ENCODE data around the gene IFI27L2. TPM values are rescaled to one million over a fixed set of nuclear protein-coding genes. Genes with fewer than 3 reads are reported as not detected.

Gene IFI27L2
- total RNA-seq, 4 donors from 2014 or later: 7.8 to 97.8 (median 23.1) TPM

DNA sequence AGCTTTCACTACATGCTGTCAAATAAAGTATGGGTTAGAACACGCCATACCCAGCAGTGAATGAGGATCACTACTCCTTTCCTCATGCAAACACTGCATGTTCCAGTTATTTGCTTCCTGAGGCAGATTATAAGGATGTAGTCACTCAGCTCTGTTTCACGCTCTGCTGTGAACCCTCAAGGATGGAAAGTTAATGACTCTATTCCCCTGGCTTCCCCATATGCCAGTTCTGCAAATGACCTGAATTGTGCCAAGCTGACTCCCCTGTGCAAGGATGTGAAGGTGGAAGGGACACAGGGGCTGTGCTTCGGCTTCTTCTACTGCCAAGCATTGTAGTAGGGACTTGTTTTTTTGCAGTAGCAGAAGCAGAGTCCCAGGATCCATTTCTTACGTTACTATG is 41.5 kb downstream of the IFI27L2 start:
- Histone ChIP-seq H3K4me3 (replicated peaks in 1 of 3) (no peak overlapping the region), H3K27me3 (no peaks in the 10 kb centered on the region), H3K36me3 (no peaks in the 10 kb centered on the region), H3K4me1 (no peaks in the 10 kb centered on the region), H3K27ac (no peak overlapping the region), H3K9me3 (no peaks in the 10 kb centered on the region)
- intact Hi-C loops (cut with DNase I): no loop called here
- no peak for DNase-seq
- 96 to 100% methylated on average over 4 of the region's 4 CpGs for WGBS, 2 donors
- TF ChIP-seq, protein P1, sequence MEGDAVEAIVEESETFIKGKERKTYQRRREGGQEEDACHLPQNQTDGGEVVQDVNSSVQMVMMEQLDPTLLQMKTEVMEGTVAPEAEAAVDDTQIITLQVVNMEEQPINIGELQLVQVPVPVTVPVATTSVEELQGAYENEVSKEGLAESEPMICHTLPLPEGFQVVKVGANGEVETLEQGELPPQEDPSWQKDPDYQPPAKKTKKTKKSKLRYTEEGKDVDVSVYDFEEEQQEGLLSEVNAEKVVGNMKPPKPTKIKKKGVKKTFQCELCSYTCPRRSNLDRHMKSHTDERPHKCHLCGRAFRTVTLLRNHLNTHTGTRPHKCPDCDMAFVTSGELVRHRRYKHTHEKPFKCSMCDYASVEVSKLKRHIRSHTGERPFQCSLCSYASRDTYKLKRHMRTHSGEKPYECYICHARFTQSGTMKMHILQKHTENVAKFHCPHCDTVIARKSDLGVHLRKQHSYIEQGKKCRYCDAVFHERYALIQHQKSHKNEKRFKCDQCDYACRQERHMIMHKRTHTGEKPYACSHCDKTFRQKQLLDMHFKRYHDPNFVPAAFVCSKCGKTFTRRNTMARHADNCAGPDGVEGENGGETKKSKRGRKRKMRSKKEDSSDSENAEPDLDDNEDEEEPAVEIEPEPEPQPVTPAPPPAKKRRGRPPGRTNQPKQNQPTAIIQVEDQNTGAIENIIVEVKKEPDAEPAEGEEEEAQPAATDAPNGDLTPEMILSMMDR (IDR thresholded peaks at IDR 0.05): no peak
- TF ChIP-seq POLR2A (IDR thresholded peaks at IDR 0.05): no peak

DNA sequence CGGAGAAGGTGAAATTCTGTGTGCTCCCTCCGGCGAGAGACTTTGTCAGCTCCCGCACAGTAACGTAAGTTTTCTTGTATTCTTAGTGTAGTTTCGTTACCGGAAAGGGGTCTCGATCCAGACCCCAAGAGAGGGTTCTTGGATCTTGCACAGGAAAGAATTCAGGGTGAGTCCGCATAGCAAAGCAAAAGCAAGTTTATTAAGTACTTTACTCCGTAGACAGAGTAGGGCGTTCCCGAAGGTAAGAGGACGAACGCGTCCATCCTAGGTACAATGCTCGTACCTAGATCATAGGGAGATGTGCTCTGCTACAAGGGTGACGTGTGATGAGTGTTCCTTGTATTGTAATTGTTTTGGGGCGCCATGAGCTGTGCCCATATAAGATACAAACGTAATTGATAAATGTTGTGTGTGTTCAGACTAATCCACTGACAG is 48.0 kb downstream of the IFI27L2 start:
- 1 to 2% methylated on average over 19 of the region's 19 CpGs for WGBS, 2 donors
- no peak for TF ChIP-seq POLR2A (IDR thresholded peaks at IDR 0.05)
- TF ChIP-seq, protein P1 (IDR thresholded peaks at IDR 0.05): no peak
- peak in 1 of 2 donors; percentile 13 for DNase-seq
- Histone ChIP-seq H3K4me3 (replicated peaks in 1 of 3) (peak overlapping the region; percentile 60 to 93 (median 80)), H3K27me3 (no peaks in the 10 kb centered on the region), H3K4me1 (peaks cover 31 to 32% of the 10 kb centered on the region in 2 donors), H3K9me3 (no peaks in the 10 kb centered on the region), H3K27ac (peak overlapping the region; percentile 61 to 95 (median 94)), H3K36me3 (no peaks in the 10 kb centered on the region)
- intact Hi-C loops (cut with DNase I): no loop called here

DNA sequence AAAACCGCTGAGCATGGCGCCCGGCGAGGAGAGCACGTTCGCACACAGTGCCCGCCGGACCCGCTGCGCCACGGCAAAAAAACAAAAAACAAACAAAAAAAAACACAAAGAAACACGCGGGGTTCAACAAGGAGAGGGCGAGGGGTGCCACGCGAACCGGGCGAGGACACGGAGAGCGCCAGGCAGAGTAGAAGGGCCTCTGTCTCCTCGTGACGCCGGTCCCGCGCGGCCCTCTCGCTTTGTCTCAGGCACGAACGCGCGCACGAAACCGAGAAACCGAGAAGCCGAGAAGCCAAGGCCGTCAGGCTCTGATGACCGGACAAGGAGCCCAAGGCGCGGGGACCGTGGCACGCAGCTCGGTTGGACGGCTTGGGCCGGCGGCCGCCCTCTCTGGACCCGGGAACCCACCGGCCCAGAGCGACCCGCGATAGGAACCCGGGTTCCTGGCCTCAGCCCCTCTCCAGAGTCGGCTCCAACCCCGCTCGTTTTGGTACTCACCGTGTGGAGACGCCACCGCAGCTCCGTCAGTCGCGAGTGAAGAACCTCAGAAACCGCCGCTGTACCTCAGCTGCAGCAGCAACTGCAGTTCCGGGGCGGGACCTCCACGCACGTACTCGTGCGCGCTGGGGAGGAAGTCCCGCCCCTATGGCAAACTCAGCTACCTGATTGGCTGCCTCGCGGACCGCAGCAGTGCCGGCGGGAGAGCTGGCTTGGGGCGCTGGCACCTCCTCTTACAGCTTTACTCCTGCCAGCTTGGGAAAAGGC is 48.6 kb downstream of the IFI27L2 start, which contains the start of the genes DDX24 and IFI27L1:
Gene DDX24, minus strand, starts transcription at position 582 of the 765 bp plus-strand sequence. CDS start 1,460 bp downstream, outside the sequence.
Gene IFI27L1, plus strand, starts transcription at position 690 of the 765 bp plus-strand sequence. CDS start 15,628 bp downstream, outside the sequence.
- Histone ChIP-seq H3K4me1 (peaks cover 31 to 38% of the 10 kb centered on the region in 2 donors), H3K27ac (peak within 1 kb of the TSS; percentile 87 to 95 (median 94)), H3K36me3 (no peaks in the 10 kb centered on the region), H3K4me3 (replicated peaks in 1 of 3) (peak within 1 kb of the TSS; percentile 60 to 96 (median 80)), H3K9me3 (no peaks in the 10 kb centered on the region), H3K27me3 (no peaks in the 10 kb centered on the region)
- DNase-seq: peak; percentile 97 to 98
- WGBS, 2 donors: 0 to 1% methylated on average over 43 to 76 of the region's 77 CpGs
- intact Hi-C loops (cut with DNase I): no loop called here
- TF ChIP-seq, protein P1 (IDR thresholded peaks at IDR 0.05): no peak
- peak; percentile 87 to 98 for TF ChIP-seq POLR2A (IDR thresholded peaks at IDR 0.05)

DNA sequence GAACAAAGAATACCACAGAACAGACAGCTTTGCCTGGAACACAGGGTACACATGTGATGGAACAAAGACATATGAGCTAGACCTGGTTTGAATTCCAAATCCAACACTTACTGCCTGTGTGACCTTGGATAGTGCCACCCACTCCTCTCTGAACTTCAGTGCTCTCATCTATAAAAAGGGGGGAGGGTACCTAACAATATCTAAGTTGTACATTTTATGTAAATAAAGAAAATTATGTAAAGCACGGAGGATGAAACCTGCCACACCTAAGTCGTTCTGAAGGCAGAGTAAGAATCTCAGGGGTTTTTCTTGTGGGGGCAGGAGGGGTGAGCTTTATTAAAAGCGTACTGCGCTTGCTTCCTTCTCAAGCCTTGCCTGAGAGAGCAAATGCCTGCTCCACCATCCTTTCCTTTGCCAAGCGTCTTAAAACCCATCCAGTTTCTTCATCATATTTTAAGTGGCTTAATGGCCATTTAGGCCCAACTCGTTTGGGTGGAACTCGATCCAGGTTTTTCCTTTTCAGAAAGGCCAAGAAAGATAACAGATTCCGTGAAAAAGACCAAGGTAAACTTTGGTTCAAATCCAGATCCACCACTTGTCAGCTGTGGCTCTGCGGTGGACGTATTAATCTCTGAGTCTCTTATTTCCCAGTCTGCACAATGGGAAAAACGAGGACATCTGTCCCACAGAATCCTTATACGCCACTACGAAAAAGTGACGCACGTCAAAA is 49.3 kb downstream of the IFI27L2 start:
- DNase-seq: no peak
- peak overlapping the region; percentile 87 to 95 (median 94) for H3K27ac ChIP-seq
- H3K9me3 ChIP-seq: no peaks in the 10 kb centered on the region
- intact Hi-C loops (cut with DNase I): no loop called here
- peak overlapping the region; percentile 60 to 96 (median 80) for H3K4me3 ChIP-seq (replicated peaks in 1 of 3)
- H3K4me1 ChIP-seq: peaks cover 31 to 38% of the 10 kb centered on the region in 2 donors
- no peaks in the 10 kb centered on the region for H3K36me3 ChIP-seq
- TF ChIP-seq, protein P1 (IDR thresholded peaks at IDR 0.05): no peak
- no peak for TF ChIP-seq POLR2A (IDR thresholded peaks at IDR 0.05)
- no peaks in the 10 kb centered on the region for H3K27me3 ChIP-seq
- WGBS, 2 donors: 2 to 4% methylated on average over 15 of the region's 15 CpGs

Data from thyroid gland (tissue), 4 donors.